Duodenal mucosa (tissue), 2 donors: ENCODE measurements around the gene RNF181.
"Not testable (repeated sequence)": the region's sequence is repeated elsewhere in the genome, so short reads cannot be mapped to it uniquely, and the experiment has no call there.

Source experiments
- H3K27ac ChIP-seq: one replicate; pipeline ENCODE4 v1.7.0; 2013; ENCODE audit warnings: low read depth, low read length
- H3K27me3 ChIP-seq, 2 donors: one replicate each; pipeline ENCODE4 v1.7.0; 2013; ENCODE audit warnings: low read length in 2 of 2, control low read depth in 1 of 2; ENCODE audit not compliant: insufficient read depth in 2 of 2, control insufficient read depth in 1 of 2
- H3K36me3 ChIP-seq, 2 donors: one replicate each; pipeline ENCODE4 v1.7.0; 2013; ENCODE audit warnings: low read length in 2 of 2, control low read depth in 1 of 2; ENCODE audit not compliant: insufficient read depth in 2 of 2, control insufficient read depth in 1 of 2
- H3K4me1 ChIP-seq, 2 donors: one replicate each; pipeline ENCODE4 v1.7.0; 2013; ENCODE audit warnings: low read length in 2 of 2, control low read depth in 1 of 2; ENCODE audit not compliant: insufficient read depth in 2 of 2, control insufficient read depth in 1 of 2
- H3K4me3 ChIP-seq, 2 donors: one replicate each; pipeline ENCODE4 v1.7.0; 2013; ENCODE audit warnings: low read length in 2 of 2, low read depth in 1 of 2
- H3K9ac ChIP-seq, 2 donors: one replicate each; pipeline ENCODE4 v1.7.0; 2013; ENCODE audit warnings: low read length in 2 of 2, low read depth in 1 of 2
- H3K9me3 ChIP-seq, 2 donors: one replicate each; pipeline ENCODE4 v1.7.0; 2013; ENCODE audit warnings: low read length in 2 of 2, control low read depth in 1 of 2; ENCODE audit not compliant: control insufficient read depth in 1 of 2

Gene RNF181

DNA sequence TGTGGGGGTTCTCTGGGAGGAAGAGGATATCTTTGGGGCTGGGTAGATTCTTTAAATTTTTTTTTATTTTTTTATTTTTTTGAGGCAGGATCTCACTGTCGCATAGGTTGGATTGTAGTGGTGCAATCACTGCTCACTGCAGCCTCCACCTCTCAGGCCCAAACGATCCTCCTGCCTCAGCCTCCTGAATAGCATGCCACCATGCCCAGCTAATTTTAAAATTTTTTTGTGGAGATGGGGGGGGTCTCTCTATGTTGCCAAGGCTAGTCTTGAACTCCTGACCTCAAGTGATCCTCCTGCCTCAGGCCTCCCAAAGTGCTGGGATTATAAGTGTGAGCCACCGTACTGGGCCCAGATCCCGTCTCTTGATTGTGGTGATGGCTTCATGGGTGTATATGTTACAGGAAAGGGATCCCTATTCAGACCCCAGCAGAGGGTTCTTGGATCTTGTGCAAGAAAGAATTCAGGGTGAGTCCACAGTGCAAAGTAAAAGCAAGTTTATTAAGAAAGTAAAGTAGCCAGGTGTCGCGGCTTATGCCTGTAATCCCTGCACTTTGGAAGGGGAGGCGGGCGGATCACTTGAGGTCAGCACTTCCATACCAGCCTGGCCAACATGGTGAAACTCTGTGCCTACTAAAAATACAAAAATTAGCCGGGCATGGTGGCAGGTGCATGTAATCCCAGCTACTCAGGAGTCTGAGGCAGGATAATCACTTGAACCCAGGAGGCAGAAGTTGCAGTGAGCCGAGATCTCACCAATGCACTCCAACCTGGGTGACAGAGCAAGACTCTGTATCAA is 18.4 kb downstream of the RNF181 start:
- no peak overlapping the region for H3K4me3 ChIP-seq

GRCh38 chr2:85614757-85615156 is 19.2 kb downstream of the RNF181 start:
- not testable (repeated sequence) for H3K27ac ChIP-seq, H3K9me3 ChIP-seq, H3K9ac ChIP-seq, H3K4me3 ChIP-seq, H3K27me3 ChIP-seq
- Histone ChIP-seq H3K36me3 (peaks cover 5 to 11% of the 10 kb centered on the region in 2 donors), H3K4me1 (peaks cover 13 to 22% of the 10 kb centered on the region in 2 donors)

More for the DNA sequence above, 18.4 kb downstream of the RNF181 start:
- Histone ChIP-seq H3K27ac (no peak overlapping the region), H3K9ac (no peak overlapping the region), H3K36me3 (peaks cover 4 to 10% of the 10 kb centered on the region in 2 donors), H3K27me3 (no peaks in the 10 kb centered on the region), H3K9me3 (no peaks in the 10 kb centered on the region), H3K4me1 (peaks cover 13 to 22% of the 10 kb centered on the region in 2 donors)

DNA sequence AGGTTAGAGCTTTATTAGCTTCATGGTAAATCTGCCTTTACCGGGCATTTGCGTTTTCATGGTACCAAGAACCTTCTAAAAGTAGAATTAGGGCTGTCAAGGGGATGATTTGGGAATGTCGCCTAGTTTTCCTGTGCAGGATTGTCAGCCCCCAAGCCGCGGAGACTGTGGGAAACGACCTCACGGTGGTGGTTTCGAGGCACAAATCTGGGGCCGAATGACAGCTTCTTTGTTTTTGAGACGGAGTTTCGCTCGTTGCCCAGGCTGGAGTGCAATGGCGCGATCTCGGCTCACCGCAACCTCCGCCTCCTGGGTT is 19.8 kb downstream of the RNF181 start:
- Histone ChIP-seq H3K27ac (no peak overlapping the region), H3K27me3 (no peaks in the 10 kb centered on the region), H3K4me3 (peak overlapping the region in 1 of 2 donors; percentile 94), H3K36me3 (peaks cover 5 to 9% of the 10 kb centered on the region in 2 donors), H3K4me1 (peaks cover 9 to 18% of the 10 kb centered on the region in 2 donors), H3K9ac (no peak overlapping the region), H3K9me3 (no peaks in the 10 kb centered on the region)

GRCh38 chr2:85617723-85618122 is 22.2 kb downstream of the RNF181 start:
- Histone ChIP-seq H3K36me3 (peaks cover 7 to 27% of the 10 kb centered on the region in 2 donors), H3K4me3 (peak overlapping the region in 1 of 2 donors; percentile 94), H3K4me1 (peaks cover 7 to 10% of the 10 kb centered on the region in 2 donors), H3K9ac (peak overlapping the region in 1 of 2 donors; percentile 65)
- not testable (repeated sequence) for H3K27me3 ChIP-seq, H3K9me3 ChIP-seq, H3K27ac ChIP-seq

DNA sequence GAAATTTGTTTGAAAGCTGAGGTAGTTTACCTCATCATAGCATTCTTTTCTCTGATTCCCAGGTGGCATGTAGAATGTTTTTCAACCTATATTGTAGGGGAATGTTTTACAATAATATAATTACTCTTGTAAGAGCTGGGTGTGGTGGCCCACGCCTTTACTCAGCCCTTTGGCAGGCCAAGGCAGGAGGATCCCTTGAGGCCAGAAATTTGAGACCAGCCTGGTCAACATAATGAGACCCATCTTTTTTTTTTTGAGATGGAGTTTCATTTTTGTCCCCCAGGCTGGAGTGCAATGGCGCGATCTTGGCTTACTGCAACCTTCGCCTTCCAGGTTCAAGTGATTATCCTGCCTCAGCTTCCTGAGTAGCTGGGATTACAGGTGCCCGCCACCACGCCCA is 24.1 kb downstream of the RNF181 start:
- Histone ChIP-seq H3K27ac (no peak overlapping the region), H3K9ac (no peak overlapping the region), H3K9me3 (no peaks in the 10 kb centered on the region), H3K36me3 (peaks cover 14 to 43% of the 10 kb centered on the region in 2 donors), H3K27me3 (no peaks in the 10 kb centered on the region), H3K4me3 (no peak overlapping the region), H3K4me1 (peaks cover 7 to 10% of the 10 kb centered on the region in 2 donors)

DNA sequence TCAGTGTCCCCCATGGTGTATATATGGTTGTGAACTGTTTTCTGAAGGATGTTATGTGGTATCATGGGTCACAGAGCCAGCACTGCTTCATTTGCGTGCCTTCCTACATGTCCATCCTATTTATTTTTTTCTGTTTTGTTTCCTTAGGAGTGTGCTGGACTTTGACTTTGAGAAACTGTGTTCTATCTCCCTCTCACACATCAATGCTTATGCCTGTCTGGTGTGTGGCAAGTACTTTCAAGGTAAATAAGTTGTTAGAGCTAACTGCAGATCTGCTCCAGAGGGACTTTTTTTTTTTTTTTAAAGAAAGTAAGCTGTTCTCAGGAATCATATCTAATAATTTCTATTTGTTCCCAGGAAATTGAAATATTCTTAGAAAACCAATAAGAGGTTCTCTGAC is 25.8 kb downstream of the RNF181 start:
- Histone ChIP-seq H3K9me3 (no peaks in the 10 kb centered on the region), H3K9ac (no peak overlapping the region), H3K27ac (no peak overlapping the region), H3K27me3 (no peaks in the 10 kb centered on the region), H3K4me3 (no peak overlapping the region), H3K36me3 (peaks cover 25 to 59% of the 10 kb centered on the region in 2 donors), H3K4me1 (peaks cover 7 to 10% of the 10 kb centered on the region in 2 donors)

- Histone ChIP-seq H3K9me3 (no peaks in the 10 kb centered on the region), H3K4me3 (no peak overlapping the region), H3K27me3 (no peaks in the 10 kb centered on the region), H3K27ac (no peak overlapping the region), H3K4me1 (no peaks in the 10 kb centered on the region), H3K36me3 (peaks cover 39 to 78% of the 10 kb centered on the region in 2 donors), H3K9ac (no peak overlapping the region)
Measured at GRCh38 chr2:85623991-85624390, 28.4 kb downstream of the RNF181 start.

DNA sequence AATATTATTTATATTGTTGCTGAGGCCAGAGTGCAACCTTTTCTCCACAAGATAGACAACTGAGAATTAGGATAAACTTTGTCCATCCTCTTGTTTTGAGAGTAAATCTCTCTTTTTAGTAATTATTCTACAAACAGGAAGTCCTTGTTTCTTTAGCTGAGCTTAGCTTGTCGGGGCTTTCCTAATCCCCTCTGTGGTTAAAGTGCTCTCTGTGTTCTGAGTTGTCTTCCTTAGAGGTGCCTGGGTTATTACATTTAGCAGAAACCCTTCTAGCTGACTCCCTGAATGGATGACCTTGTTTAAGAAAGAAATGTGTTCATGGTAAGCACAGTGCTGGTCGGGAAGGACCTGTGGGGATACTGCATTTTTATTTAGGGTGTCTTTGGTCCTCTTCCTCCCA is 33.1 kb downstream of the RNF181 start:
- Histone ChIP-seq H3K9me3 (no peaks in the 10 kb centered on the region), H3K27me3 (no peaks in the 10 kb centered on the region), H3K27ac (no peak overlapping the region), H3K4me1 (no peaks in the 10 kb centered on the region), H3K9ac (no peak overlapping the region), H3K36me3 (peaks cover 37 to 81% of the 10 kb centered on the region in 2 donors), H3K4me3 (no peak overlapping the region)

- Histone ChIP-seq H3K4me3 (no peak overlapping the region), H3K9ac (no peak overlapping the region), H3K9me3 (no peaks in the 10 kb centered on the region), H3K4me1 (no peaks in the 10 kb centered on the region), H3K27ac (no peak overlapping the region), H3K36me3 (peaks cover 38 to 79% of the 10 kb centered on the region in 2 donors), H3K27me3 (no peaks in the 10 kb centered on the region)
Measured at GRCh38 chr2:85631316-85631715, 35.8 kb downstream of the RNF181 start.

GRCh38 chr2:85635011-85635410 is 39.5 kb downstream of the RNF181 start:
- Histone ChIP-seq H3K9me3 (no peaks in the 10 kb centered on the region), H3K27me3 (no peaks in the 10 kb centered on the region), H3K27ac (no peak overlapping the region), H3K4me3 (no peak overlapping the region), H3K9ac (no peak overlapping the region), H3K36me3 (peaks cover 39 to 86% of the 10 kb centered on the region in 2 donors), H3K4me1 (no peaks in the 10 kb centered on the region)
